Activated T-helper 1 cell treated with anti-CD3 and anti-CD28 coated beads, Interleukin-2, amount 50 U/mL, for 16 hours (primary cell): Measurements from ENCODE around the gene CAMTA1.

Experiments
- DNase-seq, 2 donors: peaks; one replicate each; pipeline ENCODE4 v3.0.0-alpha.2; 2020; ENCODE audit warnings: low read depth in 1 of 2, low spot score in 1 of 2

Gene CAMTA1

DNA sequence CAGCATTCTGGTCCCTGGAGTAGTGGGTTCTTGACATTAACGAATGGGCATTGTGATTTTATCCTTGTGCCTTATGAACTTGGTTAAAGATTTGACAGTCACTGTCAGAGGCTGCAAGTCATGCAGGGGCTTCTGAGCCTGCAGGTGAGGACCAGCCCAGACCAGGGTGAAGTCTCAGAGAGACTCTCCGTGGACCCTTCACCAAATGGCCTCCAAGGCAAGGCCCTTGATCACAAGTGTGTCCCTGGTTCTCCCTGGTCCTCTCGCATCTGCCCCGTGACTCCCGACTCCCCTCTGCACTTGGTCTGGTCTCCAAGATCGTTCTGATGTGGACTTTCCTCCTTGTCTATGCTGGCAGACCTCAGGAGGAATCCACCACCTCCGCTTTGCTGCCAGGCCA, 509.4 kb downstream of the CAMTA1 start:
- DNase-seq = no peak

DNA sequence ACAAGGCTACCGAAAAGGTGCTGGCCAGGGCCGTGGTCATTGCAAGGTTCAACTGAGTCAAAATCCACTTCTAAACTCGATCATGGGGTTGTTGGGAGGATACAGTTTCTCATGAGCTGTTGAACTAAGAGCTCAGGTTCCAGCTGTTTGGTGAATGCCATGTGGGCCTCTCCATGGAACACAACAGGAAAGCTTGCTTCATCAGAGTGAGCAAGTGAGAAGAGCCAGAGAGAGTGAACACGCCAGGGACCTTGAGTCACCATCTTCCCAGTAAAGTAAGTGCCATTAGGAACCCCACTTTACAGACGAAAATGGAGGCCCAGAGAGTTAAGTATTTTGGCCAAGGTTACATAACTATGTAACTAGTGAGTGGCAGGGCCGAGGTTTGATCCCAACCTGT, 510.7 kb downstream of the CAMTA1 start:
- DNase-seq = no peak

DNA sequence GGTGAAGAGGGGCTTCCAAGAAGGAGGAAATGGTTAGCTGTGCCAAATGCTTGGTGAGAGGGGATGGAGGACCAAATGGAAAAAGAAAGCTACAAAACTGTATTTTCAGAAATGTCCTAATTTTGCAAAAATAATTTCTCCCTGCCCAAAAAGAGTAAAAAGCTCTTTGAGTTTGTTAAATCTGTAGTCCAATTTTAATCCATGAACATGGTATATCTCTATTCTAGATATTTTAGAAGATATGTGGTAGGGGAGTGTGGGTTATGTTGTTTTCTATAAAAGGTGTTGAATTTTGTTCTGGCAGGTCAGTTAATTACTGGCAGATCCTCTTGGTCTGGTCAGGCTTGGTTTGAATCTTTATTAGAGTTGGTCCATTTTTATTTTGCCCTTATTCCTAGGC, 511.7 kb downstream of the CAMTA1 start:
- DNase-seq = no peak

DNA sequence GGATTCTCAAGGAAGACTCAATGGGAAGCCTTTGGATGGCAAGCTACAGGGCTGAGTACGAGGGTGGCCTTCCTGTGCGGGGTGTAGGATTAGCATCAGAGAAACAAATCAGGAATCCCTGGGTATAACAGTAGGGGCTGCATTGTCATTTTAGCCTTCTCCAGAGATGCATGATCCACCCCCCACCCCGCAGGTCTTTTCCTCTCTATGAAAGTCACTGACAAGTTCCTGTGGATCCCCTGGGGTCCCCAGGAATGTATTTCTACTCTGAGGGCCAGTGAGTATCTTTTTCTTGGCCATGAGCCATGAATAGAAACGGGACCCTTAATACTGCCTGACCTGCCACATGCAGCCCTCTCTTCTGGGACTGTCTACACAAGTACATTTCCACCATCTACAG, 512.9 kb downstream of the CAMTA1 start:
- no peak for DNase-seq

DNA sequence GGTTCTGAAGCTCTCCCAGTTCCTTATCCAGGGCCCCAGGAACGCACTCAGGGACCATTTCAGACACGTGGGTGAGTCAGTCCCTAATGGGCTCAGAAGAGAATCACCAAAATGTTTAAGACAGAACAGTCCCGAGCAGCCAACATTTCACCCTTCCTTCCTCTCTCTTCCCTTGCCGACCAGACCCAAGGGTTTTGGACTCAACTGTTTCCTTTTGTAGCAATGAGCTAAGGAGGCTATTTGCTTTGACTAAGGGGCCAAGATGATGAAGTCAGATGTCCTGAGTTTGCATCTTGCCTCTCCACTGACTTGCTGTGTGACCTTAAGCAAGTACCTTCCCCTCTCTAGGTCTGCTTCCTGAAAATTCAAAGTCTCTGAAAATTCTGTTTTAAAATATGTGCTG, 513.5 kb downstream of the CAMTA1 start:
- no peak for DNase-seq

DNA sequence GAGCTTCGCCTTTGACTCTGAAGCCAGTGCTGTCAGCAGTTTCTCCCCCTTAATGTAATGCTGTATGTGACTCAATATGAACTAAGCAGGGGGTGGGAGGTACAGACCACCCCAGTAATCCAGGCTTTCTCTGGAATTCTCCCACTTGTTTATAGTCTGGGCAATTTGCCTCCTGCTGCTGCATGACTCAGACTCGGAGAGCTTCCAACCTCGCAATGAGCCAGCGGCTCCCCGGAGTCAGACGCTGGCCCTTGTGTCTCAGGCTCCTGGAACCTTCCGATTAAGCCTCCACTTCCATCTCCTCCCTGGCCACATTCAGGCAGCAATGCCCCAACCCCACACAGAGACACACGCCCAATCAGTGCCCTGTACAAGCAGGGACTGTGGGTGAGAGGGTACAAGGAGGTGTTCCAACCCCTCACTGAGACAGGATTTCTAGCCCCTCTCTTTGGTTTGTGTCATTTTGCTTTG, 514.1 kb downstream of the CAMTA1 start:
- no peak for DNase-seq

DNA sequence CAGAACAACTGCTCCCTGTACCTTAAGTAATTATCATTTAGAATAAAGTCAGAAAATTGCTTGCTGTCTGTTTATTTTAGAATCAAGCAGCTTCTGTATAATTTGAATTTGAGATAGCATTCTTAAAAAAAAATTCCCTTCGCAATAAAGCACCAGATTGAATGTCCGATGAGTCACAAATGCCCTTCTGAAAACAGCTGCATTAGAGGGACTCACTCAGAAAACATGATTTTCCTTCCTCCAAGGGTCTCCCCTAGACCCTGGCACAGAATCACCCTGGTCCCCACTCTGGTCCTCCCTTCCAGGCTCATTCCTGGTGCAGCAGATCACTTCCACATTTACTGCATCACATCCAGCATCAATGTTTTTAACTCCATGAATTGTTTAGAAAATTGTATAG, 514.7 kb downstream of the CAMTA1 start:
- DNase-seq = no peak

DNA sequence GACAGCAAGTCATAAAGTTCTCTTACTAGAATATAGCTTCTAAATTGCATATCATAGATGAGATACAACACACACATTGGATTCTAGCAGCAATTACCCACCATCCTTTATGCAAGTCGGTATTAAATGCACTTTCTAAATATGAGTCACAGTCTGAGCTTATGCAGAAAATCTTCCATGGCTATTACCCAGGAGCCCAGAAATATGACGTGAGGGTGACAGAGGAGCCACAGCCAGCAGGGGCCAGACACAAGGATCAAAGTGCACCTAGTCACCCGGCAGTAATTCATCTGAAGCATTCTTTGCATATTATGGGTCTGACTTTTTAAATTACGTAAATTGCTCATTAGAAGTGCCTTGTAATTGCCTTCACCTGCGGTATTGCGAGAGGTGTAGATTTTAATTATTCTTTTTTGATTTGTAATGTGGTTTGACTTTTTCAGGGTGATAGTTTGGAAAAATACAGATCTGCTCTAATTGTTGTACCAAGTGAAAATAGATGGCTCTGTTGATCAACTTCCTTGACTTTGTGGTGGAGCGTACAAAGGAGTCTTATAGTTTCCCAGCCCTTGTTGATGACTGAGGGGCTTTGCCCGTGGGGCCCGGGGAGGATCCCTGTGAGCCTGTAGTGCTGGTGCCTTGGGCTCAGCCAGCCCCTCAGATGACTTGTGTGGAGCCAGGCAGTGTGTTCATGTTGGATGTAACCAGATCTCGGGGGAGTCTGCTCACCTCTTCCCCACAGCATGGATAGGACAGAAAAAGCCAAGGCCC, 515.8 kb downstream of the CAMTA1 start:
- DNase-seq = no peak

DNA sequence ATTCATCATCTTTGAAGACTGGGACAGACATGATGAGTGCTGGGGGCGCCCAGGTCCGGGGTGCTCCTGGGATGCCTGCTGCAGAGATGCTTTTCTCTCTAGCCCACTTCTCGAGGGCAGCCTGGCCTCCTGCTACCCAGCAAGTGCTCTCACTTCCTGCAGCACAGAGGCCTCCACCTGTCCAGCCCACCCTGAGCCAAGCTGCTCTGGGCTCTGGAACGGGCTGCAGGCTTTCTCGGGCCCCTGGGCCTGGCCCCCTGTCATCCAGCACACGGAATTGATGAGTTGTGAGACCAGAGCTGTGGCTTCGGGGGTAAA, 516.4 kb downstream of the CAMTA1 start:
- DNase-seq = no peak

DNA sequence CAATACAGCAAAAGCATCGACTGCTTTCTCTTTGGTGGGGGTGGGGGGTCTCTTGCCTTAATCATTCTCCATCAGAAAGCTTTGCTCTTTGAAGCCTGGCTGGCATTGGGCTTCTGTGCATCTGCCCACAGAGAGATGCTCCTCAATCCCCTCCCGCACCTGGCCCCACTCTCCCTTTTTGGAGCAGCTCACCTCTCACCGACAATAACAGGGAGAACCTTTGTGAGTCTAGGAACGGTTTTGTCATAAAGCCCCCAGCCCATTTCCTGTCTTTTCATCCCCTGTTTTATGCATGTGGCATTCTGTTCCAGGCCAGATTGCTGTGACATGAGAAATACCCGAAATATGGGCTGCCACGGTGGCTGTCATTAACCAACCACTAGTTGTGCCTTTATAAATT, 516.9 kb downstream of the CAMTA1 start:
- DNase-seq = no peak

DNA sequence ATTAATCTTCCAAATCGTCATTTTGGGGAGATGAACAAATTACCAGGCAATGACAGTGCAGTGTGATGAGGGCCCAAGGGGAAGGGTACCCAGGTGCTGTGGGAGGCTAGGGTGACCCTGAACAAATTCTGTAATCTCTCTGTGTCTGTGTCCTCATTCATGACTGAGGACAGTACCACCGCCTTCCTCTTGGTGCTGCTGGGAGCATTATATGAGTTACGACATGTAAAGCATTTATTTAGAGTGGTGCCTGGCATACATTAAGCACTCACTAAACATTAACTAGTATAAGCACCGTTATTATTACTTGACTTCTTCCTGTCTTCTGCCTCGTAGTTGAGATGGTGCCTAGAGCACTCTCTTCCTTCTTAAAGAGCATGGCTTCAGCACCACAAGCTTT, 517.6 kb downstream of the CAMTA1 start:
- DNase-seq = no peak

DNA sequence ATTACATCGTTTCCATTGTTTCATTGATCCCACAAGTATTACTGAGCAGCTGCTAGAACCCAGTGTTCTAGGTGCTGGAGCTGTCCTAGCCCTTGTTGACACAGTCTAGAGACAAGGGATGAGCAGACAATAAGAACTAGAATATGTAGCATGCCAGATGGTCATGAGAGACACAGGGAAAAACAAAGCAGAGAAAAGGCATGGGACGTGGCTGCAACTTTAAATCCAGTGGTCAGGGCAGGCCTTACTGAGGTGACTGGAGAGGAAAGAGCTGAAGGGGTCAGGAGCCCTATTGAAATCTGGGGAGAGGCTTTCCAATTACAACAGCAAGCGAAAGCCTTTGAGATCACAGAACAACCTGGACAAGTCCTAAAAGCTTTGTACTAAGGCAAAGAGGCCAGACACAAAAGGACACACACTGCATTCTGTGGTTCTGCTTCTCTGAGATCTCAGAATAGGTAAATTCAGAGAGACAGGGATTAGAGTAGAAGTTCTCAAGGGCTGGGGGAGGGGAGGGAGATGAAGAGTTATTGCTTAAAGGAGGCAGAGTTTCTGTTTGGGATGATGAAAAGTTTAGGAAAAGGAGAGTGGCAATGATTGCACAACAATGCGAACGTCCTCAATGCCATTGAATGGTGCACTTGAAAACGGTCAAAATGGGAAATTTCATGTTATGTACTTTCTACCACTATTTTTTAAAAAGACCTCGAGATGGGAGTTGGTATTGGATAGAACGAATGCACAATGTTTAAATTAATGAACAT, 518.5 kb downstream of the CAMTA1 start:
- DNase-seq = no peak

DNA sequence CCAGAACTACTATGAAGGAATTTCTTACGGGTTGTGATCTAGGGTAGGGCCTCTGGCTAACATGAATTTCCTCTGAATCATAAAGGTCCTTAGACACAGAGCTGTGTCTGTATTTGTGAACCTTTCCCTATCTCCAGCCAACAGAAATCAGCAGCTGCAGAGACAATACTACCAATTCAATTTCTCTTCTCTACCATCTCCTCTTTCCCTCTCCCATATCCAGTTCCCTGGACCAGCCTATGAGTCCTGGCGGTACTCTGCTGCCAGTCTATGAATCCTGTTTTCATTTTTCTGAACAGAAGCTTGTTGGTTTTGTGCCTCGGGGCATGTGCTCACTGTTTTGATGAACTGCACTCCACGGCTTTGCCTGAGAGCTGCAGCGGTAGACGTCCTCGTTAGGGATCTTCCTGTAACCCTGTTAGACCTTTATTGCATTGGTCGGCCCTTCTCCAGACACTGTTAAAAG, 527.9 kb downstream of the CAMTA1 start:
- DNase-seq = no peak

DNA sequence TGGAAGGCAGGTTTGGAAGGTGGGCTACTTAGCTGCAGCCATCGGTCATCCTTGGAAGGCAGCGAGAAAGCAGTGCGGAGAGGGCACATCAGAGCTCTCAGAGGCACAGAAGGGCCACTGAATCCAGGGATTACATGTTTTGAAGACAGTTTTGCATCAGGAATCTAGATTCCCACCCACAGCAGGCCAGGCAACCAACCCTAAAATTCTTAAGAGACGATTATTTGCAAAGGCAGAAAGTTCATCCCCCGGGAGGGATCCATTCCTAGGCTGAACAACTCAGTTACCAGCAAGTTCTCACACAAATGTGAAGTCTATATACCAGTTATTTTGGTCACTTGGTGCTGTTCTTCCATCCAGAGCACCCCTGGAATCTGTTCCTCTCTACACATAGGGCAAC, 528.6 kb downstream of the CAMTA1 start:
- no peak for DNase-seq

DNA sequence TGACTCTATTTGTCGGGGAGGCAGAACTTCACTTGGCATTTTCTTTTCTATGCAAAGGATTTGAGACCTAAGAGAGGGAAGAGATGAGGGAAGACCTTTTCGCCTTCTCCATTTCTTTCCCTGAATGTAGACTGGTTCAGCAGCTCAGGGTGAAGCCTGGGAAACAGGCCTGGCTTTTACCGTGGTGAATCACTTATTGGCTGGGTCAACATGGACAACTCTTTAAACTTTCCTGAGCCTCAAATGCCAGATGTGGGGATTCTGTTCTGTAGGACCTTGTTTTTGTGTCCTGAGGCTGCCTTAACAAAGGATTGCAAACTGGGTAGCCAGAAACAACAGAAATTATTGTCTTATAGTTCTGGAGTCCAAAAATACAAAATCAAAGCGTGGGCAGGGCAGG, 530.1 kb downstream of the CAMTA1 start:
- no peak for DNase-seq

DNA sequence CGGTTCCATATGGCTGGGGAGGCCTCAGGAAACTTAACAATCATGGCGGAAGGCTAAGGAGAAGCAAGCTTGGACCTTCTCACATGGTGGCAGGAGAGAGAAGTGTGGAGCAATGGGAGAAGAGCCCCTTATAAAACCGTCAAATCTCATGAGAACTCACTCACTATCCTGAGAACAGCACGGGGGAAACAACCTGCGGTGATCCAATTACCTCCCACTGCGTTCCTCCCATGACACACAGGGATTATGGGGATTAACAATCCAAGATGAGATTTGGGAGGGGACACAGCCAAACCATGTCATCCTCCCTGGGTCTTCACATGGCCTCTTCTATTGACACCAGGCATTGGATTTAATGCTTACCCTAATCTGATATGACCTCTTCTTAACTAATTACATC, 530.7 kb downstream of the CAMTA1 start:
- DNase-seq = no peak

DNA sequence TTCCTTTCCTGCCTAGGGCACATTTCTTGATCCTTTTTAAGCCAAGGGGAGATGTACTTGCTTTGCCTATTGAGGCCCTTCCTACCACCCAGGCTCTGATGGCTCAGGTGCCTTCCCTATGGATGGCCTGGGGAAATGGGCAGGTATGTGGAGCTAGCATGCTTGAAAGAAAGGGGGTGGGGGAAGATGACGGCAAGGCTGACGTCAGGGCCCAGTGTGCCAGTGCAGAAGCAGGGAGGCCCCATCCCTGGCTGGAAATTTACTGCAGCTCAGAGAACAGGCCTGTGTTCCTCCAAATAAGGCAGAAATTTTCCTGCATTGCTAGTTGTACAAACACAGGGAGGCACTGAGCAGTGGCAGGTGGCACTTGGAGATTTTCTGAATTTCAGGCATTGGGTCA, 532.6 kb downstream of the CAMTA1 start:
- no peak for DNase-seq

DNA sequence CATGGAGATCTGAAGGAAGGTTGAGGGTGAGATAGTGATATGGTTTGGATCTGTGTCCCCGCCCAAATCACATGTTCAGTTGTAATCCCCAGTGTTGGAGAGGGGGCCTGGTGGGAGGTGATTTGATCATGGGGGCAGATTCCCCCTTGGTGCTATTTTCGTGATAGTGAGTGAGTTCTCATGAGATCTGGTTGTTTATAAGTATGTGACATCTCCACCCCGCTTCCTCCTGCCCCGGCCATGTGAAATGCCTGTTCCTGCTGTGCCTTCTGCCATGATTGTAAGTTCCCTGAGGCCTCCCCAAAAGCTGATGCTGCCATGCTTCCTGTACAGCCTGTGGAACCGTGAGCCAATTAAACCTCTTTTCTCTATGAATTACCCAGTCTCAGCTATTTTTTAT, 533.9 kb downstream of the CAMTA1 start:
- no peak for DNase-seq

DNA sequence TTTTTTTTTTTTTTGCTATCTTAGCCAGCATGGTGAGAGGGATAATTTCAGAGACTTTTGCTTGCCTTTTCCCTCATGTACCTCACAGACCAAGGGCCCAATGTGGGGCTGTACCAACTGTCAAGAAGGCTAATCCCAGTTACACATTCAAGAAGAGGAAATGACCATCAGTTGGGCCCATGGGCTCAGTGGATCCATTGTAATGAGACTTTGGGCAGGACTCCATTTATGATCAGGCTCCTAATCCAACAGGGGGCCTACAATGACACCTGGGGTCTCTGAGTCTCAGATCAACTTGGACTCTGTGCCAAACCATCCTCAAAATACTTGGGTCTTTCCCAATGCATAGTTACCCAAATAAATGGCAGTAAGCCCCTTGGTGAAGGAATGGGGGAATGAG, 535.4 kb downstream of the CAMTA1 start:
- DNase-seq = no peak

DNA sequence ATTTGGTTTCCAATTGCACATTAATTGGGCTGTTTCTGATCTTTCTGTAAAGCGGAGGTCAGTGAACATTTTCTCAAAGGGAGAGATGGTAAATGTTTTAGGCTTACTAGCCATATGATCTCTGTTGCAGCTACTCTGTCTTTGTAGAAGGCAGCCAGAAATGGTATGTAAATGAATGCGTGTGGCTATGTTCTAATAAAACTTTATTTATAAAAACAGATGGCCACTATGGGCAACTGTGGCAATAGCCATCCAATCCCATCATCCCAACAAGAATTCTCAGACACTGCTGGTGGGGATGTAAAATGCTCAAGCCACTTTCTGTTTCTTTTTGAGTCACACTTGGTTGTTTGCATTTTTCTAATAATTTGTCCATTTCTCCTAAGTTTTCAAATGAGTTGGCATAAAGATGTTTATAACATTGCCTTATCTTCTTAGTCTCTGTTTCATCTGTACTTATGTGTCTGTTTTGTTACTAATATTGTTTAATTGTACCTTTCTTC, 537.1 kb downstream of the CAMTA1 start:
- DNase-seq = no peak

DNA sequence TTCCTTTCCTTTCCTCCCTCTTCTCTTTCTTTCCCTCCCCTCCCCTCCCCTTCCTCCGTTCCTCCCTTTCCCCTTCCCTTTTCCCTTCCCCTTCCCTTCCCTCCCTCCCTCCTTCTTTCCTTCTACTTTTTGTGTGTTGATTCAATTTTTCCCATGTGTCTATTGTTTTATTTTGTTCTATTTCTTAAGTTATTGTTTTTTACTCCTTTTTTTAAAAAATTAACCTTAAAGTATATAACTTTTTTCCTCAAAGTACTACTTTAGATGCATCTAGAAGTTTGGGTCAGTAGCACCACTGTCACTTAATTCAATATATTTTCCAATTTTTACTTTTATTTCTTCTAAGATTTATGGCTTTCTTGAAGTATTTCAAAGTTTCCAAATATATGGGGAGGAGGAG, 537.7 kb downstream of the CAMTA1 start:
- DNase-seq = no peak

DNA sequence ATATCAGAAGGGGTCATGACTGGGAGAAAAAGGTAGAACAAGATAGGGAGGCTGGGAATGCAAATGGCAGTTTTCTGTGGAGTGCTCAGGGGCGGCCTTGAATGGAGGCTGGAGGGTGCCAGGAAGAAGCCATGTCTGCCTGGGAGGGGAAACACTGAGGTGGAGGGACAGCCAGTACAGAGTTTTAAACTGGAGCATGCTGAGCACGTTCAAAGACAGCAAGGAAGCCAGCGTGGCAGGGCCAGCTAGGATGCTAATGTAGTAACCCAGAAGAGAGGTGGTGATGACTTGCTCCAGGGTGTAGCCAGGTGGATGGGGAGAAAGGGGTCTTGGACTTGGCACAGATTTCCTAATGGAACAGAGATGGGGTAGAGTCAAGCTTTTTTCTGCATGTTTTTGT, 540.0 kb downstream of the CAMTA1 start:
- DNase-seq = no peak

DNA sequence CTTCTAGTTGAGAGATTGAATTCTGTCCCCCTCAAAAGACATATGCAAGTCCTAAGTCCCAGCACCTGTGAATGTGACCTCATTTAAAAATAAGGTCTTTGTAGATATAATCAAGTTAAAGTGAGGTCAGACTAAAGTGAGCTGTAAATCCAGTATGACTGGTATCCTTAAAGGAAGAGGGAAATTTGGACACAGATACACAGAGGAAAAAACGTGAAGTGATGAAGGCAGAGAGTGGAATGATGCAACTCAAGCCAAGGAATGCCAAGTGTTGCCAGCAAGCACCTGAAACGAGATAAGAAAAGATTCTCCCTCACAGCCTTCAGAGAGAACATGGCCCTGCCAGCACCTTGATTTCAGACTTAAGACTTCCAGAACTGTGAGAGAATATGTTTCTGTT, 541.1 kb downstream of the CAMTA1 start:
- no peak for DNase-seq
